Loucy (cell line): ENCODE measurements around the gene AADAT.

Experiments
- H2AFZ ChIP-seq: fragments of 200-600 bp; sonication (generic); 2 replicates; pipeline ENCODE4 v1.6.0; 2016; ENCODE audit warnings: antibody characterized with exemption, mild to moderate bottlenecking, low read length, moderate library complexity
- H3F3A ChIP-seq: fragments of 200-600 bp; 2 replicates; pipeline ENCODE4 v1.6.0; 2016; ENCODE audit warnings: antibody characterized with exemption, low read depth, mild to moderate bottlenecking
- H3K27me3 ChIP-seq: fragments of 200-600 bp; sonication (generic); 2 replicates; pipeline ENCODE4 v1.6.1; 2014; ENCODE audit warnings: low read length, mild to moderate bottlenecking; ENCODE audit not compliant: insufficient read depth, poor library complexity, severe bottlenecking
- H3K36me3 ChIP-seq: fragments of 200-600 bp; sonication (generic); 2 replicates; pipeline ENCODE4 v1.6.1; 2016; ENCODE audit warnings: low read length; ENCODE audit not compliant: insufficient read depth
- H3K4me1 ChIP-seq: fragments of 200-600 bp; sonication (generic); 2 replicates; pipeline ENCODE4 v1.5.1; 2014; ENCODE audit warnings: low read length, mild to moderate bottlenecking; ENCODE audit not compliant: insufficient read depth, poor library complexity, severe bottlenecking
- H3K4me2 ChIP-seq: fragments of 200-600 bp; sonication (generic); 2 replicates; pipeline ENCODE4 v1.6.0; 2014; ENCODE audit warnings: antibody characterized with exemption, low read length, low read depth, mild to moderate bottlenecking; ENCODE audit not compliant: poor library complexity, severe bottlenecking
- H3K4me3 ChIP-seq: fragments of 200-600 bp; sonication (generic); 2 replicates; pipeline ENCODE4 v1.5.1; 2014; ENCODE audit warnings: low read length, mild to moderate bottlenecking, mixed read lengths; ENCODE audit not compliant: poor library complexity, severe bottlenecking
- H3K79me2 ChIP-seq: fragments of 200-600 bp; sonication (generic); 2 replicates; pipeline ENCODE4 v1.6.1; 2014; ENCODE audit warnings: low read length; ENCODE audit not compliant: insufficient read depth
- H3K9ac ChIP-seq: fragments of 200-600 bp; sonication (generic); 2 replicates; pipeline ENCODE4 v1.6.0; 2014; ENCODE audit warnings: mild to moderate bottlenecking, low read depth, low read length, moderate library complexity; ENCODE audit not compliant: poor library complexity, severe bottlenecking
- H3K9me2 ChIP-seq: fragments of 200-600 bp; sonication (generic); replicated peaks from 2 replicates; pipeline ENCODE4 v1.6.1; 2016; ENCODE audit warnings: low read depth, low read length, mixed read lengths
- H3K9me3 ChIP-seq: fragments of 200-600 bp; sonication (generic); 2 replicates; pipeline ENCODE4 v1.6.1; 2014; ENCODE audit warnings: mild to moderate bottlenecking, antibody characterized with exemption, low read length, low read depth; ENCODE audit not compliant: insufficient read depth
- H4K20me1 ChIP-seq: fragments of 200-600 bp; sonication (generic); 2 replicates; pipeline ENCODE4 v1.6.0; 2014; ENCODE audit warnings: antibody characterized with exemption, low read length, mild to moderate bottlenecking; ENCODE audit not compliant: insufficient read depth, poor library complexity, severe bottlenecking
- CTCF ChIP-seq: fragments of 200-600 bp; sonication (generic); conservative IDR thresholded peaks from 2 replicates; pipeline ENCODE4 v1.5.1; 2014; ENCODE audit warnings: mild to moderate bottlenecking, antibody characterized with exemption, low read length
- EZH2phosphoT487 ChIP-seq: fragments of 200-600 bp; IDR thresholded peaks from 2 replicates; pipeline ENCODE4 v1.6.1; 2018; ENCODE audit warnings: antibody characterized with exemption, mild to moderate bottlenecking, moderate library complexity, borderline replicate concordance

The AADAT gene

GRCh38 chr4:170080496-170080895, 9.3 kb downstream of the AADAT start:
- H3K4me2 ChIP-seq: no peak overlapping the region
- H3K36me3 ChIP-seq: no peaks in the 10 kb centered on the region
- H3K79me2 ChIP-seq: no peaks in the 10 kb centered on the region
- no peak overlapping the region for H2AFZ ChIP-seq
- H3K4me3 ChIP-seq: no peak overlapping the region
- no peaks in the 10 kb centered on the region for H3K27me3 ChIP-seq
- H3K9ac ChIP-seq: no peak overlapping the region
- H3K9me2 ChIP-seq: no peaks in the 10 kb centered on the region
- no peaks in the 10 kb centered on the region for H3K9me3 ChIP-seq
- no peaks in the 10 kb centered on the region for H3K4me1 ChIP-seq
- TF ChIP-seq CTCF (no peak), EZH2phosphoT487 (no peak)
- H4K20me1 ChIP-seq: no peaks in the 10 kb centered on the region
- no peaks in the 10 kb centered on the region for H3F3A ChIP-seq

- H3K4me2 ChIP-seq: no peak overlapping the region
- no peaks in the 10 kb centered on the region for H3K79me2 ChIP-seq
- H3K4me1 ChIP-seq: no peaks in the 10 kb centered on the region
- H3K4me3 ChIP-seq: no peak overlapping the region
- no peaks in the 10 kb centered on the region for H3F3A ChIP-seq
- no peaks in the 10 kb centered on the region for H3K9me2 ChIP-seq
- H3K9me3 ChIP-seq: no peaks in the 10 kb centered on the region
- H3K36me3 ChIP-seq: no peaks in the 10 kb centered on the region
- H2AFZ ChIP-seq: no peak overlapping the region
- H3K27me3 ChIP-seq: no peaks in the 10 kb centered on the region
- no peak overlapping the region for H3K9ac ChIP-seq
- no peaks in the 10 kb centered on the region for H4K20me1 ChIP-seq
- TF ChIP-seq EZH2phosphoT487 (no peak), CTCF (no peak)
Observed at GRCh38 chr4:170079981-170080380, 9.8 kb downstream of the AADAT start.

- no peak for TF ChIP-seq EZH2phosphoT487
- no peak for TF ChIP-seq CTCF
- Histone ChIP-seq H3K9me2 (no peaks in the 10 kb centered on the region), H3K4me2 (no peak overlapping the region), H3F3A (no peaks in the 10 kb centered on the region), H3K27me3 (no peaks in the 10 kb centered on the region), H3K79me2 (no peaks in the 10 kb centered on the region), H2AFZ (no peak overlapping the region), H3K4me3 (no peak overlapping the region), H3K4me1 (no peaks in the 10 kb centered on the region), H4K20me1 (no peaks in the 10 kb centered on the region), H3K9ac (no peak overlapping the region), H3K9me3 (no peaks in the 10 kb centered on the region), H3K36me3 (no peaks in the 10 kb centered on the region)
Observed at GRCh38 chr4:170071196-170071595, 18.6 kb downstream of the AADAT start.
